GM19468 (cell line): ENCODE data around the gene BCR.

ENCODE experiments used
- ATAC-seq: cut with Tn5 transposase; IDR thresholded peaks from one replicate; pipeline ENCODE4 v1.9.1; 2021; ENCODE audit warnings: mild to moderate bottlenecking, moderate library complexity, moderate number of reproducible peaks; ENCODE audit not compliant: unreplicated experiment; ENCODE audit errors: extremely low read depth

The BCR gene

DNA sequence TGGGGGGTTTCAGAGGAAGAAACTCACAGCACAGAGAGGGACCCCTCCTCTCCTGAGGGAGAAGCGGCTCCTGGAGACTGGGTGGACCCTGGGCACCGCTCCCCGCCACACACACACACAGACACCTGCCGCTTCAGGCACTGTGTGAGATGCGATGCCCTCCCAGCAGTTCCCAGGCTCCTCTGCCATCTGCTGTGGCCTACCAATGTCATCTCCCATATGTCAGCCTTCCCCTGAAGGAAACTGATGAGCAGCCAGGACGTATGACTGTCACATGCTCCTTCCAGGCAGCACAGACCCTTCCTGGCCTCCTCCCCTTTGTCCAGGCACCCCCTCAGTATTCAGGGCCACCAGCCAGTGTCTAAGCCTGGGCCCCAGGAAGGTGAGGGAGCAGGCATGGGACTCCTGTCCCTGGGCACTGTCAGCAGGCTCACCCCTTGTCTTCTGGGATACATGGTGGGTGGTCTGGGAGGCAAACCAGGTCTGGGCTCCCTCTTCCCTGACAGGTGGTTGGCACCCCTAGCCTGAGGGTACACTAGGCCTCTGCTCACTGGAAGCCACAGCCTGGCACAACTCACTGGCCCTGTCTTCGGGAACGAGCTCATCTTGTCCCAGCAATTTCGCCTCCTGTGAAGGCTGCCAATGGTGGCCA, 11.8 kb upstream of the BCR start:
- ATAC-seq, result no peak

DNA sequence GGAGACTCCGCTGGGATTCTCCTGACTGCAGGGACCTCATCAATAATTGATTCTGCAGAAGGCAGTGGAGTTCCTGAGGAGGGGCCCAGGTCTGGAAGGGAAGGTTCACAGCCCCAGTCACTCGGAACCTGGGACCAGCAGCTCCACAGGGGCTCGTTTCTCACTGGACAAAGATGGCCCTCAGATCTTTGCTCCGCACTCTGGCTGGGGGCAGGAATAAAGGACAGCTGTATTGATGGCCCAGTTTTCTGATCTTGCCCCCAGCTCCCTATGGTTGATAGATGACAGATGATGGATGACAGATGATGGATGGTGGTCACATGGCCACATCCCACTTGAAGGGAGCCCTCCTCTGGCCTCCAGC, 11.3 kb upstream of the BCR start:
- no peak for ATAC-seq

DNA sequence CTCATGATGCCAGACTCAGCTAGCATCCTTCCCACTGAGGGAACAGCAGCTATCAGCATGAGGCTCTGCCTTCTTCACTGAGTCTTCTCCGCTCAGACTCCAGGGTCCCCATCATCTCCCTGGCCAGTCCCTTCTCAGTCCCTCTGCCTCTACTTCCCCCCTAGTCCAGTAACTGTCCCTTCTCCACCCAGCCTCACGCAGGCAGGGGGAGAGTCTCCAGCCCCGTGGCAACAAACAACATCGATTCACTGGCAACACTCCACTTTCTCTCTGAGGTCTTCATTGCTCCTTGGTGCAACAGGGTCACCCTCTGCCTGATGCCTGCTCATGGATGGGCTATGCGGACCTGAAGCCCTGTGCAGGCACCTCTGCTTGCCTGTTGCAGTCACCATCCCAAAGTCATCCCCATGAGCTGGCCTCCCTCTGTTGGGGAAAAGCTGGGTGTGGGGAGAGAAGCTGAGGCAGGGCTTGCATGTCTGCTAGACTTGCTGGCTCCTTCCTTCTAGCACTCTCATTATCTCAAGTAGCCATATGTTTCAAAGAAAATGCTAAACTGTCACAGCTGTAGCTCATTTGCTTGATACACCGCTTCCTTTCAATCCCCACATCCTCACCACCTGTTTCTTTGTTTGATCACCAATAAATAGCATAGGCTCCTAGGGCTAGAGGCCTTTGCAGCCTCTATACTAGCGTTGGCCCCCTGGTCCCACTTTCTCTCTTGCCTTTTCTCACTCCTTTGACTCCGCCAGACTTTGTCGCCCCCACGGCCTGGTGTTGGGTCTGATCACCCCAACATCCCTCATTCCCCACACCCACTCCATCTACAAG, 4.3 kb upstream of the BCR start:
- no peak for ATAC-seq

DNA sequence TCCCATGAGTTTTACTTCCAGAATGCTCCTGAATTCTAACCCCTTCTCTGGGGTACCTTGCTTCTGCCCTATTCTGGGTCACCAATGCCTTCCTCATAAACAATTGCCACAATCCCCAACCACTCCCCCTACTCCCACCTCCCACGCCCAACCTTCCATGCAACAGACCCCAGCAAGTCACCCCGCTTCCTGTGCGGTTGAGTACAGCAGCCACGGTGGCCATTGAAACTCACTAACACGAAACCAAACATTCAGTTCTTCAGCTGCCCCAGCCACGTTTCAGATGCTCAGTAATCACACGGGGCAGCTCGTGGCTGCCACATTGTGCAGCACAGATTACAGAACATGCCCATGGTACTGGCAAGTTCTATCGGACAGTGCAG, 3.7 kb upstream of the BCR start:
- ATAC-seq, result no peak

DNA sequence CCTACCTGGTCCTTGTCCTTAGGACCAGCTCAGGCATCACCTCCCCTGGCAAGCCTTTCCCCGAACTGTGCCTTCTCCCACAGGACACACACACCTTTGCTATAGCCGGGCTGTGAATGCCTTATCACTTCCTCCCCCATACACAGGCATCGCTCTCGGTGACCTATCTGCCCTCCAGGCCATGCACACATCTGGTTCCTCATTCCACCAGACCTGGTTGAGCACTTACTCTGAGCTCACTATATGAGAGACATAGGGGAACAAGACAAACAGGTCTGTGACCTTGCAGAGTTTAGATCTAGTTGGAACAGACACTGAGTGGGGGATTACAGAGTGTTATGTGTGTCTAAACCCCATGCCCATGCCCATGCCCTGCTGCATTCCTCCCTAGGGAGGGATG, 3.1 kb upstream of the BCR start:
- no peak for ATAC-seq

DNA sequence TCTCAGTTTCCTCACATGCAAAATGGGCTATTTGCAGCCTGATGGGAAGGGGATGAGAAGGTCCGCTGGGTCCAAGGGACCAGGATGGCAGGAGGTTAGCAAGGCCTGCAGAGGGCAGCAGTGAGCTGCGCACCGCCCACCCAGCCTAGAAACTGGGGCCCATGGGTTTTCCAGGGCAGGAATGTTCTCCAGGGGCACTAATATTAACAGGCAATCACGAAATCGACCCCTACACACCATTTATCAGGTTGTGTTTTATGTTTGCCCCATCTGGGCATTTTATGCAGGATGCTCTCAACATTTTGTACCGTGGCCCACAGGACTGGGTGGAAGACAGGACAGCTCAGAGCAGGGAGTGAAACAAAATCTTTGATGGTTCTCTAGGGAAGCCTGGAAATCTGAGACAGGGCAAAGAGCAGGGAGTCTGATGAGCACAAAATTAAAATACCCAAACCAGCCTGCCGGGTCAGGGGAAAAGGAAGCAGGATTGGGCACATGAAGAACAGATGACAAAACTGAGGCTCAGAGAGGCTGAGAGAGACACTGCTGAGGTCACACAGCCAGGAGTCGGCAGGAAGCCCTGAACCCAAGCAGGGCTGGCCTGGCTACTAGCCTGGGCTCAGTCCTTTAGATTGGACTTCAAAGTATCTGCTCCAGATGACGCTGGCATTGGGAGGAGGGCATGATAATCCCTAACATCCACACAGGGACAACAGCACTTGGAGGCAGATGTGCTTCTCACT, 1.6 kb upstream of the BCR start:
- ATAC-seq, result no peak

DNA sequence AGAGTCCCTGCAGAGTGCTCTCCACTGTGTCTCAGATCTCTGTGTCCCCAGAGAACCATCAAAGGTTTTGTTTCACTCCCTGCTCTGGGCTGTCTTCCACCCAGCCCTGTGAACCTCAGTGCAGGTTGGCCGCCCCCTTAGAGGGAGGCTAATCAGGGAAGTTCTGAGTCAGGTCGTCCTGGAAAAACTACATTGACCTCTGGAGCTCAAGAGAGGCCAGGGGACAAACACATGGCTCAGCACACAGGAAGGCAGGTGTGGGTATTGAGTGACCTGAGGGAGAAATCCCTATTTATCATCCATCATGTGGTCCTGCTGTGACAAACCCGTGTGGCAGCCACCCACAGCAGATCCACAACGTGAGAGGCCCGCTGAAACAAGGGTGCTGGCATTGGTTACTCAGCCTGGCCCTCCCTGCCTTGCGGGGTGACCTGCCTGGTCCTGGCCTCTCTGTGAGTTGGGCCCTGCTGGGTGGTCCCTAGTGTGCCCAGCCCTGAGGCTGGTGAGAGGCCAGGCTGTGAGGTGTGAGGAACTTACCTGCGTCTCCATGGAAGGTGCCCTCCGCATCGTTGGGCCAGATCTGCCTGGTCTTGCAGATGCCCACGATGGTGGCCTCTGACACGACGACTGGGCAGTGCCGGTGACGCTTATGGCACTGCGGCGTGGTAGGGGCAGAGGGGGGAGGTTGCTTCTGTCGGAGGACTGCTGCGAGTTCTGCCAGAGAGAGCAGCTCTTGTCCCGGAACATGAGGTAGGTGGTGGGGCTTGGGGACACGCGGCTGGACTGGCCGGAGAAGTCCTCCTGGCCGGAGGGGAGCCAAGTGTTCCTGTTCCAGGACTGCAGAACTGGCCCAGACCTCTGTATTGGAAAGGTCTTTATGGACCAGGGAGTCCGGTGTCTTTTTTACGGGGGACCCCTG, 669 bp upstream of the BCR start:
- ATAC-seq, result no peak

DNA sequence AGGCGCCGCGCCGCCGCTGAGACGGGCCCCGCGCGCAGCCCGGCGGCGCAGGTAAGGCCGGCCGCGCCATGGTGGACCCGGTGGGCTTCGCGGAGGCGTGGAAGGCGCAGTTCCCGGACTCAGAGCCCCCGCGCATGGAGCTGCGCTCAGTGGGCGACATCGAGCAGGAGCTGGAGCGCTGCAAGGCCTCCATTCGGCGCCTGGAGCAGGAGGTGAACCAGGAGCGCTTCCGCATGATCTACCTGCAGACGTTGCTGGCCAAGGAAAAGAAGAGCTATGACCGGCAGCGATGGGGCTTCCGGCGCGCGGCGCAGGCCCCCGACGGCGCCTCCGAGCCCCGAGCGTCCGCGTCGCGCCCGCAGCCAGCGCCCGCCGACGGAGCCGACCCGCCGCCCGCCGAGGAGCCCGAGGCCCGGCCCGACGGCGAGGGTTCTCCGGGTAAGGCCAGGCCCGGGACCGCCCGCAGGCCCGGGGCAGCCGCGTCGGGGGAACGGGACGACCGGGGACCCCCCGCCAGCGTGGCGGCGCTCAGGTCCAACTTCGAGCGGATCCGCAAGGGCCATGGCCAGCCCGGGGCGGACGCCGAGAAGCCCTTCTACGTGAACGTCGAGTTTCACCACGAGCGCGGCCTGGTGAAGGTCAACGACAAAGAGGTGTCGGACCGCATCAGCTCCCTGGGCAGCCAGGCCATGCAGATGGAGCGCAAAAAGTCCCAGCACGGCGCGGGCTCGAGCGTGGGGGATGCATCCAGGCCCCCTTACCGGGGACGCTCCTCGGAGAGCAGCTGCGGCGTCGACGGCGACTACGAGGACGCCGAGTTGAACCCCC, 798 bp downstream of the BCR start:
- no peak for ATAC-seq

DNA sequence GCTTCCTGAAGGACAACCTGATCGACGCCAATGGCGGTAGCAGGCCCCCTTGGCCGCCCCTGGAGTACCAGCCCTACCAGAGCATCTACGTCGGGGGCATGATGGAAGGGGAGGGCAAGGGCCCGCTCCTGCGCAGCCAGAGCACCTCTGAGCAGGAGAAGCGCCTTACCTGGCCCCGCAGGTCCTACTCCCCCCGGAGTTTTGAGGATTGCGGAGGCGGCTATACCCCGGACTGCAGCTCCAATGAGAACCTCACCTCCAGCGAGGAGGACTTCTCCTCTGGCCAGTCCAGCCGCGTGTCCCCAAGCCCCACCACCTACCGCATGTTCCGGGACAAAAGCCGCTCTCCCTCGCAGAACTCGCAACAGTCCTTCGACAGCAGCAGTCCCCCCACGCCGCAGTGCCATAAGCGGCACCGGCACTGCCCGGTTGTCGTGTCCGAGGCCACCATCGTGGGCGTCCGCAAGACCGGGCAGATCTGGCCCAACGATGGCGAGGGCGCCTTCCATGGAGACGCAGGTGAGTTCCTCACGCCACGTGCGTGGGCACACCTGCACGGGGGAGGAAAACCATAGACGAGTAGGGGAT, 1.5 kb downstream of the BCR start:
- ATAC-seq, result no peak

DNA sequence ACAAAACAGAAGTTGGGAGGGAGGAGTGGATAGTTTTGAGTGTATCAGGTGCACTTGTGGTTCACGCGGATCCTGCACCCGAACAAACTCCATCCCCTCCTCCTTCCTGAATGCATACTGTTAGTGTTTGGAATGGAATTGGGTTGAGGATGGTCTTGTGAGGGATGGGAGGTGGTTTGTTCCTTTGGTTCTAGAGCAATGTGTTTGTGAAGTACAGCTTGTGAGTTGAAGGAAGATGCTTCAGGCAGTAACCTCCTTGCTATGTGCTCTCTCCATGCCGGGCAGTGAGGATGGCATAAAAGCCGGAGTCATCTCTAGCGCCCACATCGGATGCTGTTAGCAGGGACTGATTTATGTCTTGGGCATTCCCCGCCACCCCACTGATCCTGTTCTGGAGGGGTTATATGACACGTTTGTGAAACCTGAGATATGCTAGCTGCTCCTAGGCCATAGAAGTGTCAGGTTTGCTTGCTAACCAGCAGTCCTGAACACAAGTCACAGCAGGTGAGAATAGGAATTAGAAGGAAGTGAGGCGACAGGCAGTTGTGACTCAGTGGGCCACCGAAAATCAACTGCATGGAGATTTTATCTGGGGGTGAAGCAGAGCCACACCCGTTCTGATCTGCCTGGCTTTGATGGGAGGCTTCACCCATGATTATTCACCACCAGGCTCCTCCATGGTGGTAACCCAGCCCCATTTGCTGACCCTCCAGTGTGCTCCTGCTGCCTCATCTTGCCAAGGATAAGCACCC, 2.2 kb downstream of the BCR start:
- ATAC-seq, result no peak

DNA sequence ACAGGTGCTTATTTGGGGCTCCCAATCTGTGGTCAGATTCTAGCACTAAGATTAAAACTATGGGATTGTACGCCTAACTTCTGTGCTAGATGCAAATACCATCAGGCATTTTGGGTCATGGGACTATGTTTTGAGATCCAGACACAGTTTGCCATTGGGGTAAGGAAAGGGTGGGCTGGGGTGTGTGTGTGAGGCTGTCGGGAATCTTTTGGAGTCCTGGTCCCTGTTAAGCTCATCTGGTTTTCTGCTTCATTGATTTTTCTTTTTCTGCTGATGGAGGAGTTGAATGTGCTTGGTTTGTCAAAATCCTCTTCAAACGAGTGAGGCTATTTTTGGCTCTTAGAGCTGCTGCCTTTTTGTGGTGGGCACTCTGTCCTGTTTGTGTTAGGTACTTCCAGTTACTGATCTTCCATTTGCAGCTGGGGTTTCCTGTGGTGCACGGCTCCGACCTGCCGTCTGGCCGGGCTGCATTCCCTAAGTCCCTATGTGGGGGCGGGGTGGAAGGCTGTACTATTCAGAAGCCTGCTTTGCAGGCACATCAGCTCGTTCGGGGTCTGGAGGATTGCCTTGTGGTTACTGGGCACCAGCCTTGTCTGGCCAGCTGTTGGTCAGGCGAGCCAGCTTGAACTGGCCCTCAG, 2.9 kb downstream of the BCR start:
- no peak for ATAC-seq

DNA sequence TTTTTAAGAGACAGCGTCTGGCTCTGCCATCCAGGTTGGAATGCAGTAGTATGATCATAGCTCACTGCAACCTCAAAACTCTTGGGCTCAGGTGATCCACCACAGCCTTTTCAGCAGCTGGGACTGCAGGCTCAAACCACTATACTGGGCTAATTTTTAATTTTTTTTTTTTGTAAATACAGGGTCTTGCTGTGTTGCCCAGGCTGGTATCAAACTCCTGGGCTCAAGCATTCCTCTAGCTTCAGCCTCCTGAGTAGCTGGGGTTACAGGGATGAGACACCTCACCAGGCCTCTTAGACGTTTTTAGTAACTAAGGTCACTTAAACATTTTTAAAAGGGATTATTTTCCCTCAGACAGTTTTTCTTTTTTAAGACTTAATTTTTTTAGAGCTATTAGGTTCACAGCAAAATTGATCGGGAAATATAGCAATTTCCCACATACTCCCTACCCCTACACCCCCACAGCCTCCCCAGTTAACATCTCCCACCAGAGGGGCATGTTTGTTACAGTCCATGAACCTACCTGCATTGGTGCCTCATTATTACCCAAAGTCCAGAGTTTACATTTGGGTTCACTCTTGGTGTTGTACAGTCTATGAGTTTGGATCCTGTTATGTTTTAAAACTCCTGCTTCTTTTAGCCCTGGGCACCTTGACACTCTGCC, 3.9 kb downstream of the BCR start:
- no peak for ATAC-seq

DNA sequence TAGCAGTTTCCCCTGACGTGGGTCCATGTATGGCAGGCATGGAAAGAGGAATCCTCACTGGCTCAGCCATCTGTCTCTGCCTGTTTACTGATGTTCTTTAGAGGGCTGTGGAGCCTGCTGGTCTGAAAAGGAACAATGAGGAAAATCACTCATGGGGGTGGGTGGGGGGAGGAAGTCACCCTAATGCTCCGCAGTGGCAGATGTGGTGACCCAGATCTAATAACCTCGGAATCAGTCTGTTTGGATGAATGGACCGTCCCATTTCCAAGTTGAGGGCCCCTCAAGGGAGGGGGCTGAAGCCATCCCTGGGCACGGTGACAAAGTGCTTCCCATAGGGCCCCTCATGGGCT, 4.4 kb downstream of the BCR start:
- no peak for ATAC-seq

DNA sequence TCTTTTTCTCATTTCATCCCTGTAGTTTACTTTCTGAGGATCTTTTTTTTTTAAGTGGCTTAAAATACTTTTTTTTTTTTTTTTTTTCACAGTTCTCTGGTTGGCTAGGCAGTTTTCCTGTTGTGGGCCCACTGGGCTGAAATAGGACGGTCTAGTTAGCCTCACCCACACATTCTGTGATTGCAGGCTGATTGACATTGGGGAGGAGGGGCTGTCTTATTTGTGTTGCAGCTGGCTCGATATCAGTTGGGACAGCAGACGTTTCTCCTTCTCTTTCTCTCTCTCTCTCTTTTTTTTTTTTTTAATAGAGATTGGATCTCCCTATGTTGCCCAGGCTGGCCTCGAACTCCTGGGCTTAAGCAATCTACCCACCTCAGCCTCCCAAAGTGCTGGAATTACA, 6.9 kb downstream of the BCR start:
- no peak for ATAC-seq

DNA sequence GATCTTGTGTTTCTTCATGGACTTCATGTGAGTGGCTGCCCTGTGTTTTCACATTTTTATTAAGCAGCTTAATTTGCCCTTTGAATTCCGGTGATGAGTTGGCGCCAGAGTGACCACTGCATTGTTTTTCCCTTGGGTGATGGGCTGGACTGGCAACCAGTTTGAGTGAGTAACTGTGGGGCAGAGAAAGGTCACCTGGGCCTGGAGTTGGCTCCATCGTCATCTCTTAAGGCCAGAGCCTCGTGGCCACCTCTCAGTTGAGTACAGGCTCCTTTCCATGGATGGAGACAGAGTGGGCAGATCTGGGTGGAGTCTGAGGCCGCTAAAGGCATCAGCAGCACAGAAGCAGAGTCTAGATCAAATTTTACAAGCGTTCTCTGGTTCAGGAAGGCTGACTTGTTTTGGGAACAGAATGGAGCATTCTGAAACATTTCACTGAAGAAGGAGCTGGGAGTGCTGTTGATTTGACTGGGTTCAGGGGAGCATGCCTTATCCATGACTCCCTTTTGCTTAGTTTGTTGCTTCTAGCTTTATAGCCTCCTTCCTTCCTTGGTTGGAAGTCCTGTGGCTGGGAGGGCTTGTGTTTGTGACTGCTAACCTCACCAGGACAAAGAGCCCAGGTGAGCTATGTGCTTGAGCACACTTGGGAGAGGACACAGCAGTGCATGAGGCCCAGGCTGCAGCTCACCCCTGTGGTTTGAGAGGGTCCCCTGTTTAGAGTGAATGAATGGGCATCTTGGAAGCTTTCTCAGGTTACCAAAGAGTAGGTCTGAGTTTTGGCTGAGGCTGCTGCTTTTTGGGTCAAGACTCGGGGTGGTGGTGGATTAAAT, 7.8 kb downstream of the BCR start:
- ATAC-seq, result no peak

DNA sequence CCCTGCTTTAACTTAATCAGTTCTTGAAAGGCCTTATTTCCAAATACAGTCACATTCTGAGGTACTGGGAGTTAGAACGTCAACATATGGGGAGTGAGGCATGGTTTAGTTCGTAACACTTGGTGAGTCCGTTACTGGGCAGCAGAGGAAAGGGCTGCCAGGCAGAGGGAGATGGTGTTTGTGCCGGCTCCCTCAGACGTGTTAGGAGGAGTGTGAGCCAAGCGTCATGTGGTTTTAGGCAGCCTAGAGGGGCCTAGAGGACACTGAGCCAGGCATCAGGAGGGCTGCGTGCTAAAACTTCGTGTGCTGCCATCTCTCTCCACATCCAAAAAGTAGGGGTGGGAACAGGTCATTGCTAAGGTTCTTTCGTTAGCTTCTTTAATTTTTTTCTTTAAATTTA, 10.2 kb downstream of the BCR start:
- ATAC-seq, result no peak

DNA sequence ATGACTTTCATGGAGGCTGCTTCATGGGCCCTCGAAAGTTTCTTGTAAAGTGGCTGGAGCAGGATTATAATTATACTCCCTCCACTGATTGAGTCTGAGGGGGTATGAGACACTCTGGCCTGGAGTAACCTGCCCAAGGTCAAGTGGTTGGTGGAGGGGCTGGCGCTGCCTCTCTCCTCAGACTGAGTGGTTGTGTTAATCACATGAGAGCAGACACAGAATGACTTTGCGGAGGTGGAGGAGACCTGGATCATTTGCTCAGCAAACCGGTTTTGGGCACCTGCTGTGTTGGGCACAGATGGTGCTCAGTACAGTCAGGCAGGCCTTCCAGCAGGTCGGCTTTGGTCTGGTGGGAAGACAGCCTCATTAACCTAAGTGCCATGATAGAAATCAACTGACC, 11.8 kb downstream of the BCR start:
- ATAC-seq, result no peak
